ENCODE results near the gene GNAO1. TPM values are rescaled to one million over a fixed set of nuclear protein-coding genes. Genes with fewer than 3 reads are reported as not detected.

Gene GNAO1
- total RNA-seq, 2 donors from 2014 or later = 6.1 to 23.6 TPM

DNA sequence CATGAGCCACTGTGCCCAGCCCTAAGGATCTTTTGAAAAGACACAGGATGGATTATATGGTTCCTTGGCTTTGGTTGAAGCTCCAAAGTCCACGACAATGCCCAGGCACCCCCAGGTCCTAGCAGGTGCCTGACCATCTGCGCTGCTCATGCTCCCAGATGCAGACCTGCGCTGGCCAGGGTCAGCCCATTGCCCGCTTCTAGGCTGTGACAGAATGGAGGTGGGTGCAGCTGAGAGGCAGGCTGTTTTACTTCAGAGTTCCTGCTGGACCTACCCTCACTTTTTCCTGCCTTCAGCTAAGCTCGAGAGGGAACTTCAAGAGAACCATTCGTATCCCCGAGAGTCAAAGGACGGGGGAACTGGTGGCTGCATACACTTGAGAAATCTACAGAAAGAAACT, 173.6 kb downstream of the GNAO1 start:
- intact Hi-C loops (cut with DNase I) = no loop called here
- peaks cover 0 to 4% of the 10 kb centered on the region in 2 donors for H3K36me3 ChIP-seq

DNA sequence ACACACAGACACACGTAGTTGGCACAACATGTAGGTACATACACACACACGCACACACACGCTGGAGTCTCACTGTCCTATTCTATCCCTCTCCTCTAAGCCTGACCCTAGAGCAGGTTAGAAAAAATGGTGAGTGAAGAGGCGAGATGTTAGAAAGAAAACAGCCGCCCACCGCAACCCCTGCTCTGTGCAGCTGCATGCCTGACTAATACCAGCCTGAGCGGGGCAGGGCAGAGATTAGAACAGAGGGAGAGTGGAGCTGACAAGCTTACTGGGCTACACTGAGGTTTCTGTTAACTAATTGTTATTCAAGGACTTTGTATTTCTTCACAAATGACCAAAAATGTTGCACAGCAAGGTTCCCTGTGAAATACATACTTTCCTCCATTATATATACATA, 174.3 kb downstream of the GNAO1 start:
- intact Hi-C loops (cut with DNase I) = no loop called here
- Histone ChIP-seq H3K27ac (no peak overlapping the region), H3K4me1 (replicated peaks) (no peaks in the 10 kb centered on the region), H3K27me3 (replicated peaks; ENCODE audit: insufficient read depth) (no peaks in the 10 kb centered on the region), H3K4me3 (no peak overlapping the region), H3K36me3 (peaks cover 0 to 4% of the 10 kb centered on the region in 2 donors), H3K9me3 (no peaks in the 10 kb centered on the region)
- TF ChIP-seq POLR2AphosphoS5 (IDR thresholded peaks at IDR 0.05) = no peak
- TF ChIP-seq, protein P1, sequence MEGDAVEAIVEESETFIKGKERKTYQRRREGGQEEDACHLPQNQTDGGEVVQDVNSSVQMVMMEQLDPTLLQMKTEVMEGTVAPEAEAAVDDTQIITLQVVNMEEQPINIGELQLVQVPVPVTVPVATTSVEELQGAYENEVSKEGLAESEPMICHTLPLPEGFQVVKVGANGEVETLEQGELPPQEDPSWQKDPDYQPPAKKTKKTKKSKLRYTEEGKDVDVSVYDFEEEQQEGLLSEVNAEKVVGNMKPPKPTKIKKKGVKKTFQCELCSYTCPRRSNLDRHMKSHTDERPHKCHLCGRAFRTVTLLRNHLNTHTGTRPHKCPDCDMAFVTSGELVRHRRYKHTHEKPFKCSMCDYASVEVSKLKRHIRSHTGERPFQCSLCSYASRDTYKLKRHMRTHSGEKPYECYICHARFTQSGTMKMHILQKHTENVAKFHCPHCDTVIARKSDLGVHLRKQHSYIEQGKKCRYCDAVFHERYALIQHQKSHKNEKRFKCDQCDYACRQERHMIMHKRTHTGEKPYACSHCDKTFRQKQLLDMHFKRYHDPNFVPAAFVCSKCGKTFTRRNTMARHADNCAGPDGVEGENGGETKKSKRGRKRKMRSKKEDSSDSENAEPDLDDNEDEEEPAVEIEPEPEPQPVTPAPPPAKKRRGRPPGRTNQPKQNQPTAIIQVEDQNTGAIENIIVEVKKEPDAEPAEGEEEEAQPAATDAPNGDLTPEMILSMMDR (IDR thresholded peaks at IDR 0.05) = no peak
- TF ChIP-seq POLR2A (IDR thresholded peaks at IDR 0.05) = no peak
- WGBS = 85% methylated on average over 7 of the region's 7 CpGs
- DNase-seq (ENCODE audit: low spot score) = no peak

More for the DNA sequence above, 173.6 kb downstream of the GNAO1 start:
- no peak for DNase-seq (ENCODE audit: low spot score)
- no peaks in the 10 kb centered on the region for H3K4me1 ChIP-seq (replicated peaks)
- 95% methylated on average over 8 of the region's 8 CpGs for WGBS
- no peak for TF ChIP-seq POLR2A (IDR thresholded peaks at IDR 0.05)
- no peak for TF ChIP-seq POLR2AphosphoS5 (IDR thresholded peaks at IDR 0.05)
- TF ChIP-seq, protein P1 (IDR thresholded peaks at IDR 0.05) = no peak
- H3K27me3 ChIP-seq (replicated peaks; ENCODE audit: insufficient read depth) = no peaks in the 10 kb centered on the region
- H3K9me3 ChIP-seq = no peaks in the 10 kb centered on the region
- H3K4me3 ChIP-seq = no peak overlapping the region
- H3K27ac ChIP-seq = no peak overlapping the region

GRCh38 chr16:56366945-56367344, 175.7 kb downstream of the GNAO1 start:
- no peak overlapping the region for H3K27ac ChIP-seq
- no peaks in the 10 kb centered on the region for H3K4me1 ChIP-seq (replicated peaks)
- intact Hi-C loops (cut with DNase I) = no loop called here
- no peaks in the 10 kb centered on the region for H3K9me3 ChIP-seq
- H3K27me3 ChIP-seq (replicated peaks; ENCODE audit: insufficient read depth) = no peaks in the 10 kb centered on the region
- WGBS = 96% methylated on average over 9 of the region's 9 CpGs
- peaks cover 0 to 4% of the 10 kb centered on the region in 2 donors for H3K36me3 ChIP-seq
- no peak overlapping the region for H3K4me3 ChIP-seq
- no peak for DNase-seq (ENCODE audit: low spot score)
- TF ChIP-seq POLR2AphosphoS5 (IDR thresholded peaks at IDR 0.05) = no peak
- TF ChIP-seq, protein P1 (IDR thresholded peaks at IDR 0.05) = no peak
- TF ChIP-seq POLR2A (IDR thresholded peaks at IDR 0.05) = no peak

GRCh38 chr16:56367764-56368163, 176.5 kb downstream of the GNAO1 start:
- TF ChIP-seq, protein P1 (IDR thresholded peaks at IDR 0.05) = no peak
- no peak for TF ChIP-seq POLR2A (IDR thresholded peaks at IDR 0.05)
- TF ChIP-seq POLR2AphosphoS5 (IDR thresholded peaks at IDR 0.05) = no peak
- Histone ChIP-seq H3K4me1 (replicated peaks) (no peaks in the 10 kb centered on the region), H3K27me3 (replicated peaks; ENCODE audit: insufficient read depth) (no peaks in the 10 kb centered on the region), H3K27ac (no peak overlapping the region), H3K36me3 (peaks cover 0 to 4% of the 10 kb centered on the region in 2 donors), H3K9me3 (no peaks in the 10 kb centered on the region), H3K4me3 (no peak overlapping the region)
- intact Hi-C loops (cut with DNase I) = no loop called here
- 96% methylated on average over 6 of the region's 6 CpGs for WGBS
- DNase-seq (ENCODE audit: low spot score) = no peak

DNA sequence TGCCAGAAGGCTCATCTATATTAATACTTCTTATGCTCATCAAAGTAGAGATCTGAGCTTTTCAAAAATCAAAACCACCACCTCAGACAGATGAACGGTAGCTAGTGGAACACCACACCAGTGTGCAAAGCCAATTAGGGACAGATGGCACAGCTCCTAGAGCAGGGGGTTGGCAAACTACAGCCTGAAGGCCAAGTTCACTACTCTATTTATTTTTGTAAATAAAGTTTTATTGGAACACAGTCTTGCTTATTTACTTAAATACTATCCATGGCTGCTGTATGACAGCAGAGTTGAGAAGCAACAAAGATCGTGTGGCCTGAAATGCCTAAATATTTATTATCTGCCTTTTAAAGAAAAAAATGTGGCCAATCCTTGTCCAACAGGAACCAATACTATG, 177.3 kb downstream of the GNAO1 start:
- no peaks in the 10 kb centered on the region for H3K27me3 ChIP-seq (replicated peaks; ENCODE audit: insufficient read depth)
- no peaks in the 10 kb centered on the region for H3K4me1 ChIP-seq (replicated peaks)
- no peak overlapping the region for H3K4me3 ChIP-seq
- no peak overlapping the region for H3K27ac ChIP-seq
- no peak for DNase-seq (ENCODE audit: low spot score)
- H3K9me3 ChIP-seq = no peaks in the 10 kb centered on the region
- H3K36me3 ChIP-seq = peaks cover 0 to 4% of the 10 kb centered on the region in 2 donors
- TF ChIP-seq POLR2A (IDR thresholded peaks at IDR 0.05) = no peak
- TF ChIP-seq POLR2AphosphoS5 (IDR thresholded peaks at IDR 0.05) = no peak
- TF ChIP-seq, protein P1 (IDR thresholded peaks at IDR 0.05) = no peak
- intact Hi-C loops (cut with DNase I) = no loop called here
- 84% methylated on average over 2 of the region's 2 CpGs for WGBS
